Lower lobe of right lung (tissue), 2 donors: ENCODE data around the gene SMARCD3. TPM values are rescaled to one million over a fixed set of nuclear protein-coding genes. Genes with fewer than 3 reads are reported as not detected.
A peak's percentile ranks its signal among the peaks of the same experiment; 100 is the strongest.

Source experiments
- ATAC-seq, 2 donors: fragments of 200-7000 bp; cut with Tn5 transposase; one replicate each; pipeline ENCODE4 v1.9.1; 2020 to 2022; ENCODE audit warnings: mild to moderate bottlenecking in 2 of 2, moderate library complexity in 2 of 2
- DNase-seq: peaks from one replicate; pipeline ENCODE4 v3.0.0-alpha.2; 2020
- H3K27ac ChIP-seq: fragments of 200-600 bp; one replicate; pipeline ENCODE4 v1.8.0; 2022
- H3K27me3 ChIP-seq: fragments of 200-600 bp; one replicate; pipeline ENCODE4 v1.8.0; 2022; ENCODE audit warnings: low read depth
- H3K36me3 ChIP-seq: fragments of 200-600 bp; one replicate; pipeline ENCODE4 v1.8.0; 2022; ENCODE audit warnings: mild to moderate bottlenecking
- H3K4me1 ChIP-seq: fragments of 200-600 bp; one replicate; pipeline ENCODE4 v1.8.0; 2022
- H3K4me3 ChIP-seq: fragments of 200-600 bp; one replicate; pipeline ENCODE4 v1.8.0; 2022; ENCODE audit warnings: mild to moderate bottlenecking
- H3K9me3 ChIP-seq: fragments of 200-600 bp; one replicate; pipeline ENCODE4 v1.8.0; 2022
- intact Hi-C: fragments of 100-400 bp; cut with DNase I; formaldehyde crosslinking; loops from one replicate; pipeline ENCODE4 v1.11.0; 2022
- total RNA-seq: library from RNA; stranded (reverse); fragmentation: NEBNext Ultra II Directional; extraction: Animal tissue kit (Norgen Biotek cat#: 25700); gene quantifications from one replicate; pipeline ENCODE4 v1.2.1, GENCODE V29; 2021
- TF ChIP-seq, protein P1 (sequence below): fragments of 200-600 bp; IDR thresholded peaks from one replicate; pipeline ENCODE4 v1.8.0; 2022; ENCODE audit warnings: antibody characterized with exemption, mild to moderate bottlenecking
- donor health status: DM: no; HTN: yes; CAD: no; lungs with severe emphysema.

The SMARCD3 gene
- total RNA-seq, 1 donor from 2014 or later, result 53.1 TPM

- no peaks in the 10 kb centered on the region for H3K27me3 ChIP-seq
- peaks cover 32% of the 10 kb centered on the region for H3K36me3 ChIP-seq
- peak within 1 kb of the TSS; percentile 90 for H3K4me3 ChIP-seq
- intact Hi-C loops, result no loop called here
- peak within 1 kb of the TSS; percentile 80 for H3K27ac ChIP-seq
- H3K4me1 ChIP-seq, result peaks cover 22% of the 10 kb centered on the region
- peak; percentile 99 for DNase-seq
- TF ChIP-seq, protein P1, sequence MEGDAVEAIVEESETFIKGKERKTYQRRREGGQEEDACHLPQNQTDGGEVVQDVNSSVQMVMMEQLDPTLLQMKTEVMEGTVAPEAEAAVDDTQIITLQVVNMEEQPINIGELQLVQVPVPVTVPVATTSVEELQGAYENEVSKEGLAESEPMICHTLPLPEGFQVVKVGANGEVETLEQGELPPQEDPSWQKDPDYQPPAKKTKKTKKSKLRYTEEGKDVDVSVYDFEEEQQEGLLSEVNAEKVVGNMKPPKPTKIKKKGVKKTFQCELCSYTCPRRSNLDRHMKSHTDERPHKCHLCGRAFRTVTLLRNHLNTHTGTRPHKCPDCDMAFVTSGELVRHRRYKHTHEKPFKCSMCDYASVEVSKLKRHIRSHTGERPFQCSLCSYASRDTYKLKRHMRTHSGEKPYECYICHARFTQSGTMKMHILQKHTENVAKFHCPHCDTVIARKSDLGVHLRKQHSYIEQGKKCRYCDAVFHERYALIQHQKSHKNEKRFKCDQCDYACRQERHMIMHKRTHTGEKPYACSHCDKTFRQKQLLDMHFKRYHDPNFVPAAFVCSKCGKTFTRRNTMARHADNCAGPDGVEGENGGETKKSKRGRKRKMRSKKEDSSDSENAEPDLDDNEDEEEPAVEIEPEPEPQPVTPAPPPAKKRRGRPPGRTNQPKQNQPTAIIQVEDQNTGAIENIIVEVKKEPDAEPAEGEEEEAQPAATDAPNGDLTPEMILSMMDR, result no peak
- peak; percentile 100 for ATAC-seq
- no peaks in the 10 kb centered on the region for H3K9me3 ChIP-seq
Observed at GRCh38 chr7:151226875-151227782, 21.4 kb downstream of the SMARCD3 start, which contains the start of gene ABCF2. Gene ABCF2, minus strand, starts transcription at chr7:151227205. Its CDS starts 747 bp downstream, at chr7:151226458.

DNA sequence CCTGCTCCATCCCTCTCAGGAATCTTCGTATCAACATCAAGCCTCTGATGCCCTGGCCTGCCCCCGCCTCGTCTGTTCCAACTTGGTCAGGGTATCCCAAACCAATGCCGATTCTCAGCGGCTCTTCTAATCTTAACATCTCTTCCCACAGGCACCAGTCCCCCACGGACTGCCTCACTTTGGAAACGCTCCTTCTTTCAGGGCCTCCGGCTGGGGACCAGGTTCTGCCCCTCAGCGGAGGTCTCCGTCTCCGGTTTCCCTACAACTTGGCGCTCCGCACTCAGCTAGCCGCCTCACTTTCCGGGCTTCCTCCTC, 22.0 kb downstream of the SMARCD3 start:
- Histone ChIP-seq H3K4me1 (peaks cover 22% of the 10 kb centered on the region), H3K36me3 (peaks cover 38% of the 10 kb centered on the region), H3K9me3 (no peaks in the 10 kb centered on the region), H3K4me3 (peak overlapping the region; percentile 90), H3K27me3 (no peaks in the 10 kb centered on the region), H3K27ac (peak overlapping the region; percentile 80)
- TF ChIP-seq, protein P1, result no peak
- no peak for DNase-seq
- ATAC-seq, result peak in 1 of 2 donors; percentile 20
- intact Hi-C loops, result no loop called here

GRCh38 chr7:151225948-151226510, 22.5 kb downstream of the SMARCD3 start:
- H3K4me3 ChIP-seq, result peak overlapping the region; percentile 90
- peaks cover 22% of the 10 kb centered on the region for H3K4me1 ChIP-seq
- no peaks in the 10 kb centered on the region for H3K9me3 ChIP-seq
- no peak overlapping the region for H3K27ac ChIP-seq
- intact Hi-C loops, result no loop called here
- H3K36me3 ChIP-seq, result peaks cover 43% of the 10 kb centered on the region
- DNase-seq (no peak), ATAC-seq (no peak)
- TF ChIP-seq, protein P1, result no peak
- no peaks in the 10 kb centered on the region for H3K27me3 ChIP-seq

- H3K27me3 ChIP-seq, result no peaks in the 10 kb centered on the region
- peaks cover 66% of the 10 kb centered on the region for H3K36me3 ChIP-seq
- DNase-seq, result no peak
- H3K9me3 ChIP-seq, result no peaks in the 10 kb centered on the region
- intact Hi-C loops, result no loop called here
- TF ChIP-seq, protein P1, result no peak
- no peak overlapping the region for H3K4me3 ChIP-seq
- no peak overlapping the region for H3K27ac ChIP-seq
- H3K4me1 ChIP-seq, result peaks cover 22% of the 10 kb centered on the region
- no peak for ATAC-seq
Observed at GRCh38 chr7:151223728-151224127, 24.8 kb downstream of the SMARCD3 start.

GRCh38 chr7:151218170-151218569, 30.3 kb downstream of the SMARCD3 start:
- ATAC-seq (no peak), DNase-seq (no peak)
- H3K4me3 ChIP-seq, result no peak overlapping the region
- no peaks in the 10 kb centered on the region for H3K27me3 ChIP-seq
- H3K36me3 ChIP-seq, result peaks cover 99% of the 10 kb centered on the region
- no peak overlapping the region for H3K27ac ChIP-seq
- H3K4me1 ChIP-seq, result no peaks in the 10 kb centered on the region
- intact Hi-C loops, result no loop called here
- H3K9me3 ChIP-seq, result no peaks in the 10 kb centered on the region
- TF ChIP-seq, protein P1, result no peak
